NB4 (cell line): ENCODE measurements around the gene CADM2.

Experiments used
- CTCF ChIP-seq: IDR thresholded peaks from one replicate; pipeline ENCODE4 v1.5.1; 2012; ENCODE audit warnings: low read depth, low read length
- MAX ChIP-seq: IDR thresholded peaks from 2 replicates; pipeline ENCODE4 v1.6.1; 2011; ENCODE audit warnings: low read depth, low read length
- MYC ChIP-seq: IDR thresholded peaks from 2 replicates; pipeline ENCODE4 v1.6.1; 2011; ENCODE audit warnings: low read depth, low read length
- POLR2A ChIP-seq: IDR thresholded peaks from 2 replicates; pipeline ENCODE4 v1.6.1; 2011; ENCODE audit warnings: mild to moderate bottlenecking; ENCODE audit not compliant: insufficient read length; ENCODE audit errors: extremely low read depth

DNA sequence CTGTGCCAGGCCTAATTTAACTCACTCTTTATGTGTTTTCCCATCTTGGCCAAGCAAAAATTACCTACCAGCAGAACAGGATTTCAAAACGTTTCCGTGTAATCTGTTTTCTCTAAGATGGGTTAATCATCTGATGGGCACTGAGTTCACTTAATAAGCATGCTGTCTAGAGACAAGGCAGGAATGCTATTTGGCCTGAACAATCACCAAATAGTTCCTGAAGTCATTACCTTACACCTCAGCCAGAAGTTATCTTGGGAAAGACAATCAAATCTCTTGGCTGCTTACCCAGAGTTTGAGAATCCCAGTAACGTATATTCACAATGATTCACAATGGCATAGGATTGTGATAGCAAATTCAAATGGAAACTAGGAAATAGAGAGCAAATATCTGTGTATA is 779.1 kb downstream of the CADM2 start:
- TF ChIP-seq MYC (no peak), CTCF (no peak), POLR2A (no peak), MAX (no peak)
